ENCODE data around the gene PEX19.
A peak's percentile ranks its signal among the peaks of the same experiment; 100 is the strongest.

Gene PEX19

DNA sequence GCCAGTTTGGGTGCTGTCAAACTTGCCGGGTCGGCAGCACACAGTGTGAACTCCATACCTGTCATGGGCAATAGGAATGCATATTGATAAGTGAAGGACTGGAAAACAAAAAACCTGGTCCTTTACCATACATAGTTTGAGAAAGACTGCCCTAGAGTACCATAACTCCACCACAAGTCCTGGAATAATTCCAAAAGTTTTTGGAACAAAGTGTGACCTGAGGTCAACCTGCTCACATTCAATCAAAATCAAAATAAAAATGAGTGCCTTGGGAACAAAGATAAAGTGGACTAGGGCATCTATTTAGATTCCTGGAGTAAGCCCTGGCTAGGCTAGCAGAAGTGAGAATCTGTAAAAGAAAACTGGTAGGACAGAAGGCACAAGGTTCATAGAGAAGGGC, 7.6 kb downstream of the PEX19 start:
- DNase-seq = no peak

- DNase-seq = no peak
These were observed 13.9 kb downstream of the PEX19 start for GRCh38 chr1:160271025-160271424.

GRCh38 chr1:160267284-160267991, 17.5 kb downstream of the PEX19 start:
- DNase-seq = no peak

DNA sequence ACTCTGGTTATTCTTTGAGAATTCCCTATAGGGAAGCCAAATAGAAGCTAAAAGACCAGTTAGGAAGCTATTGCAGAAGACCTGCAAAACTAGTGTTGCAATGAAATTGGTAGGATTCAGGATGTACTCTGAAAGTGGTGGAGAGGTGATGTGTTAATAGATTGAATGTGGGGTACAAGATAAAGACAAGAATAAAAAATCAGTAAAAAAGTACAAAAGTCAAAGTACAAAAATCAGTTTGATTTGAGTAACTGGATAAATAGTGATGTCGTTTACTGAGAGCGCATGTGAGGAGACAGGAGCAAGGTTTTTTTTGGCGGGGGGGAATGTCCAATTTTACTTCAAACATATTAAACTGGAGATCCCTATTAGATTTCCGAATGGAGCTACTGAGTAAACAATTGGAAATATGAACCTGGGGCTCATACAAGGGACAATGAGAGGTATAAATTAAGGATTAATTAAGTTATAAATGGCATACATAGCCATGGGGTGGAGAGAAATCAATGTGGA, 20.1 kb downstream of the PEX19 start:
- no peak for DNase-seq

- DNase-seq = peak; percentile 97
These were observed 22.8 kb downstream of the PEX19 start, which contains the start of gene DCAF8 for GRCh38 chr1:160261893-160262794. DCAF8 (minus strand) TSS chr1:160262549; CDS start chr1:160244008, 18,541 bp downstream.

DNA sequence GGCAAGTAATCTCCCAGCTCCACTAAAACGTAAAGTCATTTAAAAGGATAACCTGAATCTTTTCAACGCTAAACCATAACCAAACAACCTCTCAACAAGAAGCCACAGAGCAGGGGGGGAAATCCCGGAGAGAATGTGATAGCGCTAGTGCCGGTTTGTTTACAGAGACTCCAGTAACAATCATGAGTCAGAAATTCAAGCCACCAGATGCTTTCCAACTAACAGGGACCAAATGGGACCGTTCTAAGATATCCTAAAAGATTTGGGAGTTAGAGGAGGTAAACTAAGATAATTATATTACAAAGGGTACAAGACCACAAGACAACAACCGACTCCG, 23.4 kb downstream of the PEX19 start:
- DNase-seq = peak; percentile 13

- no peak for DNase-seq
These were observed 24.2 kb downstream of the PEX19 start for GRCh38 chr1:160260406-160261382.

- no peak for DNase-seq
These were observed 26.6 kb downstream of the PEX19 start for GRCh38 chr1:160258177-160258798.

GRCh38 chr1:160257411-160258015, 27.4 kb downstream of the PEX19 start:
- no peak for DNase-seq

DNA sequence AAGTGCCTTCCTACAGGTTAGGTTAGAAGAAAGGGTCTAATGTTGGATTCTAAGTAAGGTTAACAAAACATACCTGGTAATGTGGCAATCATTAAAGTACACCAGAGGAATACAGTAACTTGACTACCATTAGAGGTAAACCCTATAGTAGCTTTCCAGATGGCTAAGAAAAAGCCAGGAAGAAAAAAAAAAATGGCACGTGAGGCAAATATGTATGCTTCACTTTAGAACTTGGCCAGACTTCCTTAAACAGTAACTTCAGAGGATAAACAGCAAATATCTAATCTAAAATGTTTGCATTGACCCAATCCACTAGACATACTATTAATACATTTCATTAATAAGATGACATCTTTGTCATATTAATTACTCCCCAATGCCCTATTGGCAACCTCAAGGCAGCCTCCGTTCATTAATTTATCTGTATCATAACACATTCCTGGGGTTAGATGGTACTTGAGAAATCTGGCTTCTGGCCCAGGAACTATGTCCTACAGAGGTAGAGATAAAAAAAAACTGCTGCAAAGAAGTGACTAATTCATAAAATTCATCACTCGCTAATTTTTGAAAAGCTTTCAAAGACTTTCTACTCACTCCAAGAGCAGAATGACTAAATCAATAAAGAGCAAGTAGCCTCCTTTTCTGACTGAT, 28.4 kb downstream of the PEX19 start:
- no peak for DNase-seq

DNA sequence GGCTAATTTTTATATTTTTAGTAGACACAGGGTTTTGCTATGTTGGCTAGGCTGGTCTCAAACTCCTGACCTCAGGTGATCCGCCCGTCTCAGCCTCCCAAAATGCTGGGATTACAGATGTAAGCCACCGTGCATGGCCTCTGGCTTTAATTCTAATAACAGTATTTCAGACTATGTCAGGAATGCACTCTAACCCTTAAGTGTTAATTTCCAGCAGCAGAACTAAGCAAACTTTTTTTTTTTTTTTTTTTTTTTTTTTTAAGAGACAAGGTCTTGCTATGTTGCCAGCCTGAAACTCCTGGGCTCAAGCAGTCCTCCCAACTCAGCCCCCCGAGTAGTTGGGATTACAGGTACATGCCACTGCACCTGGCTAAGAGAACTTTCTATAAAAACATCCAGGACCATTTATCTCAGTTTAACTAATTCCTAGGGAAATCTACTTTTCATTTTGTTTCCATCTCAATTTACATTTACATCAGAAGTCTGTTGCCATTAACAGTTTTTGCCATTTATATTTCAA, 29.1 kb downstream of the PEX19 start:
- no peak for DNase-seq

DNA sequence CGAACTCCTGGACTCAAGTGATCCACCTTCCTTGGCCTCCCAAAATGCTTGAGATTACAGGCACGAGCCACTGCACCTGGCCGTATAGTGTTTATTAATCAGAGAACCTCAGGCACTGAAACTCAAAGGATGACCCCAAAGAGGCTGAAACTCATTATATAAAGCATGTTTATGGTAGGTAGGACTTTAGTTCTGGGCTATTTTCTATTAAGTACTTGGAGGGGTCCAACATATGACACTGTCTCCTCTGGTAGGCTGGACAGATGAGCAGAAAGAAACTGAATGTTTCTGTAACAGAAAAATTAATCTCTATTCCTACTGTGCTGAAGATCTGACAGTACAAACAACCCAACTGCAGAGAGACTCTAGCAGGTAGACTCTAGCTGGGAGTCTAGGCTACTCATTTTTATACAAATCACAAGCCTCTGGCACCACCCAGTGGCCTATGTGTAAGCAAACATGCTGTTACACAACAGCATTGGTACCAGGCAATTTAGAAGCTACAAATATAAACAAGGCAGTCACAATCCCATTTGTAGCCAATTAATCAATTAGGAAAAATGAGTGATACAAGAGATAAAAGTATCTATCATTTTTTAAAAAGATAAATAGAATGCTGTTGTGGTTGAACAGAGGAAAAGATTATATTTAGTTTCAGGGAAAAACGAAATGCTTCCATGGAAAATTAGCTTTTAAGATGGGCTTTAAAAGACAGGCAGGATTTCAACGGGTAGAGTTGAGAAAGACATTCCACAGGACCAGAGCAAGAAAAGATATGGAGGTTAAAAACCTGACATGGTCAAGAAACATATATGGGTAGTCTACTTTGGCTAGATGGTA, 33.0 kb downstream of the PEX19 start:
- DNase-seq = peak; percentile 23

DNA sequence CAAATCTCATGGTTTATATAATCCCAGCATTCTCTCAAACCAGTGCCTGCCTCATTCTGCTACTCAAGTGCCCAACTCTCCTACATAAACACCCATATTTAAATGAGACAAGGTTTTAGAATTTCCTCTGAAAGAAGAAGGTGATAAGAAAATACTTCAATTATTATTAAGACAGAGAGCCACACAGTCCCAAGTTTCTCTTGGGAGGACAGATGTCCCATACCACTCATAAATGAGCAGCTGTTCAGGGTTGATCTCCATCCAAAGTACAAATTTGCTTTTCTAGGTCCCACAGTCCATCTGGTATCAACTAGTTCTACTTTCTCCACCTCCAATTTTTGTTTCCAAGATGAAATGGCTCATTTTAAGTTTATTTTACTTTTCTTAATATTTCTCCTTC, 33.9 kb downstream of the PEX19 start:
- DNase-seq = no peak

GRCh38 chr1:160247053-160247452, 37.9 kb downstream of the PEX19 start:
- no peak for DNase-seq

DNA sequence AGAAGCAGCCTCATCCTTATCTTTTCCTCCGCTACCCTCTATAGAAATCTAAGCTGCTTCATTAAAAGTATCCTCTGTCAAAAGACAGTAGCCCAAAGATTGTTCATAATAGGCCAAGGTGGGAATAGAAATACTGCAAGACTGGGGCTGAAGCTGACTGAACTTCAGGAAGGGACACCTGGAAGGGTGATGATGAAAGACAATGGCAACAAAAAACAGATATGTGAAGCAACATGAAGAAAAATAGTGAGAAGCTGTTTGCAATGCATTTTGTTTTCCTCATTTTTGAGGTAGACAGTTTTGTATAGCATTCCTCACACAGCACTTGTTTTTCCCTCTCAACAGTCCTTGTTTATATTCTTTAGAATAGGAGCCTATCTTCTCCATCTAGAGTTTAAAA, 39.5 kb downstream of the PEX19 start:
- DNase-seq = no peak

DNA sequence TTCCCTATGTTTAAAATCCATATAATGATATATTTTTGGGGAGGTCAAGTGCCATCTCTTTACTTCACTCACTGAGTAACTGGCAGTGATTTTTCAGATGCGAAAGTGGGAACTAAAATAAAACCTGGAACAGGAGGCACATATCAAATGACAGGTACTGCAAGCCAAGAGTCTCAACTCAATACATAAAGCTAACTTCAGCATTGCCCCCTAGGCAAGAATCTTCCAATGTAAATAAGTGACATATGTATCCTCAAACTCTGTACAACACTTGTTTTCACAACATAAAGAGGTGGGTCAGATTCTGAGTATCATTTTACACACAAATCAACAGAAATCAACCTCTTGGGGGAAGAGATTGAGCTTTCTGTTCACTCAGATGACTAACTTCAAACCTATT, 40.7 kb downstream of the PEX19 start:
- DNase-seq = no peak

DNA sequence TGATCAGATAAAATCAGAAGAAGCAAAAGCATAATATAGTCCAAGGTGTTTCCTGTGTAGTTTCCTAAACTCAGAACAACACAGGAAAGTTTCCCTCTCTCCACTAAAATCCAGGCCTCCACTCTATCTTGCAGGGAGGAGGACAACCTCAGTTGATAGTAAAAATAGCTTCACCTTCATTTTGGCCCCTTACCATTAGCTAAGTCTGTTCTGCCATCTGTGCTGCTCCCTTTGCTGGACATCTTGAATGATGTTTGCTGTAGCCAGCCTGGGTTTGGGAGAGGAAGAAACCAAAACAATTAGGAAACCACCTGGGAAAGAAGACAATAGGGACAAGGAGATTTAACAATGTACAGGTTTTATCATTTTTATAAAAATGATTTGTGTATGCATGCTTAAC, 41.2 kb downstream of the PEX19 start:
- no peak for DNase-seq

- no peak for DNase-seq
These were observed 45.2 kb downstream of the PEX19 start for GRCh38 chr1:160239582-160240299.

- no peak for DNase-seq
These were observed 46.5 kb downstream of the PEX19 start for GRCh38 chr1:160238408-160238807.
